HepG2 (cell line): ENCODE results near the gene POLA1. TPM values are rescaled to one million over a fixed set of nuclear protein-coding genes. Genes with fewer than 3 reads are reported as not detected.

Experiments used
- ATAC-seq: fragments of 200-7000 bp; cut with Tn5 transposase; 3 replicates; pipeline ENCODE4 v1.9.1; 2020; ENCODE audit warnings: mild to moderate bottlenecking, moderate library complexity
- BruUV-seq: library from RNA; stranded (reverse); fragments of 400-500 nt; replicated peaks from 2 replicates; lab custom pipeline; 2021; lab: Mats Ljungman, UMichigan
- CTCF ChIA-PET: fragments of 300-600 bp; formaldehyde crosslinking; extraction: SDS; loops from one replicate; lab custom pipeline; 2021; ENCODE audit warnings: low total read pairs, inconsistent platforms, low intra/inter-chr PET ratio; lab: Yijun Ruan, JAX
- POLR2A ChIA-PET: fragments of 350-600 bp; sonication (Branson Sonifier 250); formaldehyde crosslinking; loops from one replicate; lab custom pipeline; 2020; ENCODE audit warnings: antibody characterized with exemption, inconsistent platforms; lab: Yijun Ruan, JAX
- DNase-seq: peaks from one replicate; pipeline ENCODE4 v3.0.0-alpha.2; 2015; ENCODE audit warnings: low spot score
- FAIRE-seq: peaks from 3 replicates; lab custom pipeline; 2011; peaks lifted over from hg19 to GRCh38; lab: Jason Lieb, UNC
- H2AFZ ChIP-seq: one replicate; pipeline ENCODE4 v1.6.1; 2011; ENCODE audit warnings: low read length, inconsistent platforms
- H3K27ac ChIP-seq: fragments of 300-600 bp; 3 replicates; pipeline ENCODE4 v1.8.0; 2011; ENCODE audit warnings: mixed run types, mild to moderate bottlenecking, mixed read lengths, low read length, inconsistent platforms; ENCODE audit not compliant: insufficient read depth; ENCODE audit errors: extremely low read length
- H3K27me3 ChIP-seq, 2 experiments: fragments of 200-600 bp in 1 of 2; 2 replicates in 1 of 2; 3 replicates in 1 of 2; pipeline versions ENCODE4 v1.6.0 to v1.8.0; 2011; ENCODE audit warnings: low read length in 2 of 2, mild to moderate bottlenecking in 2 of 2, moderate library complexity in 2 of 2, inconsistent platforms in 1 of 2; ENCODE audit not compliant: insufficient read depth in 2 of 2, control insufficient read depth in 1 of 2
- H3K36me3 ChIP-seq, 2 experiments: fragments of 200-600 bp in 1 of 2; replicated peaks in 1 of 2; 2 replicates in 1 of 2; 3 replicates in 1 of 2; pipeline versions ENCODE4 v1.5.1 to v1.8.0; 2011; ENCODE audit warnings: low read length in 2 of 2, inconsistent platforms in 1 of 2; ENCODE audit not compliant: insufficient read depth in 2 of 2, control insufficient read depth in 1 of 2
- H3K4me1 ChIP-seq: 2 replicates; pipeline ENCODE4 v1.5.1; 2012; ENCODE audit warnings: low read length, inconsistent platforms; ENCODE audit not compliant: insufficient read depth
- H3K4me2 ChIP-seq: 2 replicates; pipeline ENCODE4 v1.6.0; 2011; ENCODE audit warnings: low read depth, low read length, inconsistent platforms
- H3K4me3 ChIP-seq, 3 experiments: fragments of 200-600 bp in 1 of 3; sonication (generic), shearing (Covaris generic) in 1 of 3; replicated peaks in 1 of 3; 2 replicates each; pipeline ENCODE4 v1.5.1; 2011 to 2016; ENCODE audit warnings: low read length in 3 of 3, inconsistent platforms in 2 of 3, low read depth in 2 of 3, mild to moderate bottlenecking in 2 of 3, control low read depth in 1 of 3, mixed read lengths in 1 of 3; ENCODE audit not compliant: insufficient read depth in 1 of 3
- H3K79me2 ChIP-seq: one replicate; pipeline ENCODE4 v1.6.1; 2011; ENCODE audit warnings: low read length, inconsistent platforms; ENCODE audit not compliant: insufficient read depth
- H3K9ac ChIP-seq: 2 replicates; pipeline ENCODE4 v1.6.0; 2011; ENCODE audit warnings: mild to moderate bottlenecking, low read depth, low read length, inconsistent platforms; ENCODE audit not compliant: insufficient read depth
- H3K9me3 ChIP-seq: 2 replicates; pipeline ENCODE4 v1.5.1; 2012; ENCODE audit warnings: mild to moderate bottlenecking, low read length
- H4K20me1 ChIP-seq: 2 replicates; pipeline ENCODE4 v1.6.0; 2011; ENCODE audit warnings: inconsistent platforms, mild to moderate bottlenecking, low read length, moderate library complexity; ENCODE audit not compliant: insufficient read depth
- ARNT2 ChIP-seq: sonication (generic); formaldehyde crosslinking; IDR thresholded peaks from 2 replicates; pipeline ENCODE4 v1.8.0; 2022; ENCODE audit warnings: mild to moderate bottlenecking, low read depth, missing genetic modification reagents, moderate library complexity
- BCL3 ChIP-seq: sonication (generic); formaldehyde crosslinking; IDR thresholded peaks from 2 replicates; pipeline ENCODE4 v1.5.1; 2020; ENCODE audit warnings: mild to moderate bottlenecking, missing genetic modification reagents, moderate library complexity
- CBFB ChIP-seq: sonication (generic); formaldehyde crosslinking; IDR thresholded peaks from 2 replicates; pipeline ENCODE4 v1.4.0; 2020; ENCODE audit warnings: missing genetic modification reagents
- CREB3 ChIP-seq: sonication (generic); formaldehyde crosslinking; IDR thresholded peaks from 2 replicates; pipeline ENCODE4 v1.5.0; 2020; ENCODE audit warnings: missing genetic modification reagents
- ELK4 ChIP-seq: sonication (generic); formaldehyde crosslinking; IDR thresholded peaks from 2 replicates; pipeline ENCODE4 v1.9.0; 2021; ENCODE audit warnings: missing genetic modification reagents, borderline replicate concordance
- ETV6 ChIP-seq: sonication (generic); formaldehyde crosslinking; conservative IDR thresholded peaks from 2 replicates; pipeline ENCODE4 v1.4.0; 2020; ENCODE audit warnings: missing genetic modification reagents
- FOSL2 ChIP-seq: sonication (generic); formaldehyde crosslinking; IDR thresholded peaks from 2 replicates; pipeline ENCODE4 v1.4.0; 2020; ENCODE audit warnings: missing genetic modification reagents
- GFI1 ChIP-seq: sonication (generic); formaldehyde crosslinking; IDR thresholded peaks from 2 replicates; pipeline ENCODE4 v1.5.0; 2020; ENCODE audit warnings: missing genetic modification reagents, mild to moderate bottlenecking, borderline replicate concordance
- GPN1 ChIP-seq: sonication (generic); formaldehyde crosslinking; IDR thresholded peaks from 2 replicates; pipeline ENCODE4 v1.5.1; 2020; ENCODE audit warnings: missing genetic modification reagents, borderline replicate concordance
- IKZF1 ChIP-seq: fragments of 450-650 bp; IDR thresholded peaks from 2 replicates; pipeline ENCODE4 v1.7.1; 2016
- MLXIP ChIP-seq: sonication (generic); formaldehyde crosslinking; IDR thresholded peaks from 2 replicates; pipeline ENCODE4 v1.9.0; 2021; ENCODE audit warnings: missing genetic modification reagents, borderline replicate concordance
- NONO ChIP-seq, 2 experiments: fragments of 450-650 bp in 1 of 2; sonication (generic) in 1 of 2; formaldehyde crosslinking in 1 of 2; IDR thresholded peaks in 1 of 2; conservative IDR thresholded peaks in 1 of 2; 2 replicates each; pipeline versions ENCODE4 v1.6.1 to v1.8.0; 2017 to 2022; ENCODE audit warnings: mild to moderate bottlenecking in 1 of 2, missing genetic modification reagents in 1 of 2, moderate library complexity in 1 of 2
- ZFP36 ChIP-seq: fragments of 150-350 bp; IDR thresholded peaks from 2 replicates; pipeline ENCODE4 v1.6.1; 2018; ENCODE audit warnings: borderline replicate concordance, low read length, low read depth; ENCODE audit not compliant: partially characterized antibody
- ZMAT3 ChIP-seq: sonication (generic); formaldehyde crosslinking; conservative IDR thresholded peaks from 2 replicates; pipeline ENCODE4 v1.7.0; 2021; ENCODE audit warnings: missing genetic modification reagents
- ZNF205 ChIP-seq: IDR thresholded peaks from 2 replicates; pipeline ENCODE4 v1.6.1; 2018; ENCODE audit warnings: missing biosample characterization, missing genetic modification reagents
- ZNF460 ChIP-seq: sonication (generic); formaldehyde crosslinking; IDR thresholded peaks from 2 replicates; pipeline ENCODE4 v1.5.1; 2020; ENCODE audit warnings: missing genetic modification reagents, mild to moderate bottlenecking, borderline replicate concordance
- ZNF543 ChIP-seq: sonication (generic); formaldehyde crosslinking; IDR thresholded peaks from 2 replicates; pipeline ENCODE4 v1.4.0; 2020; ENCODE audit warnings: mild to moderate bottlenecking, missing genetic modification reagents
- ZNF558 ChIP-seq: sonication (generic); formaldehyde crosslinking; IDR thresholded peaks from 2 replicates; pipeline ENCODE4 v1.9.0; 2022; ENCODE audit warnings: mild to moderate bottlenecking, missing genetic modification reagents, borderline replicate concordance
- ZNF615 ChIP-seq: sonication (generic); formaldehyde crosslinking; IDR thresholded peaks from 2 replicates; pipeline ENCODE4 v1.5.0; 2020; ENCODE audit warnings: mild to moderate bottlenecking, missing genetic modification reagents, borderline replicate concordance
- WGBS: methylation state at CpG from one replicate; pipeline ENCODE4 v1.1.6; 2017; ENCODE audit warnings: low lambda C conversion rate; 5-methylcytosine and 5-hydroxymethylcytosine counted together
- in situ Hi-C: cut with HindIII; loops from 2 replicates; pipeline ENCODE4 v1.10.0; 2017; ENCODE audit warnings: low pct_unique_long_range_greater_than_20kb; ENCODE audit not compliant: extremely low pct_ligation_motif_present
- intact Hi-C: fragments of 100-400 bp; cut with micrococcal nuclease; formaldehyde crosslinking; loops from one replicate; pipeline ENCODE4 v1.10.0; 2022; ENCODE audit not compliant: unreplicated experiment
- polyA plus RNA-seq, 8 experiments: library from polyadenylated mRNA; depleted of rRNA in 3 of 8; stranded (reverse) in 7 of 8; unstranded in 1 of 8; fragments of >200 nt; fragmentation: Illumina TruSeq in 4 of 8; extraction: Trizol in 4 of 8; gene quantifications; 2 replicates each; pipeline versions ENCODE4 v1.2.1 to v1.2.3, GENCODE V29; 2011 to 2016; ENCODE audit warnings: low read depth in 4 of 8, missing spikeins in 1 of 8, mixed read lengths in 1 of 8; ENCODE audit not compliant: insufficient read depth in 1 of 8
- total RNA-seq, 5 experiments: library from RNA; depleted of rRNA; stranded (reverse); fragments of >200 nt; fragmentation: Illumina TruSeq; extraction: Trizol; gene quantifications; 2 replicates each; pipeline ENCODE4 v1.2.3, GENCODE V29; 2016; ENCODE audit warnings: low read depth in 1 of 5

POLA1 gene
- total and polyA plus RNA-seq, 2 of the 13 experiments (the other 11 are each of a cell fraction or from before 2014, with no cell fraction given), result 3.3 to 26.5 TPM

- POLR2A ChIA-PET, result no interaction called here
- in situ Hi-C loops, result no loop called here
- no TSS peak for BruUV-seq
- no peak overlapping the region for H3K9ac ChIP-seq
- no peaks in the 10 kb centered on the region for H3K9me3 ChIP-seq
- TF ChIP-seq ELK4 (CRISPR knock-in tag) (no peak), GFI1 (CRISPR knock-in tag) (no peak), ZFP36 (no peak), ZMAT3 (CRISPR knock-in tag) (no peak), ZNF558 (CRISPR knock-in tag) (no peak), ZNF205 (CRISPR knock-in tag) (no peak), ARNT2 (no peak), ZNF460 (CRISPR knock-in tag) (no peak), ZNF615 (no peak), ZNF543 (CRISPR knock-in tag) (no peak), GPN1 (no peak), ETV6 (no peak), CREB3 (no peak), IKZF1 (no peak), FOSL2 (no peak), MLXIP (no peak), CBFB (no peak), NONO (IDR thresholded peaks at IDR 0.05) (no peak), NONO (CRISPR knock-in tag; conservative IDR thresholded peaks at IDR 0.05) (no peak), BCL3 (no peak)
- 86% methylated on average over 4 of the region's 7 CpGs for WGBS
- H3K4me3 ChIP-seq, result no peak overlapping the region
- H3K4me2 ChIP-seq, result no peak overlapping the region
- intact Hi-C loops, result no loop called here
- DNase-seq, result no peak
- ATAC-seq, result no peak
- no peak for FAIRE-seq
- no peaks in the 10 kb centered on the region for H4K20me1 ChIP-seq
- H3K4me1 ChIP-seq, result peaks cover 20% of the 10 kb centered on the region
- CTCF ChIA-PET, result no interaction called here
- no peak overlapping the region for H2AFZ ChIP-seq
- H3K27me3 ChIP-seq, result no peaks in the 10 kb centered on the region
- no peaks in the 10 kb centered on the region for H3K79me2 ChIP-seq
- H3K27ac ChIP-seq, result no peak overlapping the region
- H3K36me3 ChIP-seq, result no peaks in the 10 kb centered on the region
These were observed 181.0 kb downstream of the POLA1 start for GRCh38 chrX:24874604-24875247.
